Cardiac muscle cell (in vitro differentiated cells and primary cell): ENCODE results near the gene FOXF2. TPM values are rescaled to one million over a fixed set of nuclear protein-coding genes. Genes with fewer than 3 reads are reported as not detected.

Experiments used
- DNase-seq, 2 donors: peaks; one replicate each; pipeline versions ENCODE4 v3.0.0 to v3.0.0-alpha.2; 2010 to 2017; ENCODE audit warnings: low read depth in 1 of 2, low spot score in 1 of 2
- H3K27ac ChIP-seq: fragments of 200-600 bp; sonication (generic); 2 replicates; pipeline ENCODE4 v1.5.1; 2016
- H3K27me3 ChIP-seq: fragments of 200-600 bp; sonication (generic); 2 replicates; pipeline ENCODE4 v1.6.0; 2016; ENCODE audit warnings: control low read depth
- H3K36me3 ChIP-seq: fragments of 200-600 bp; sonication (generic); 2 replicates; pipeline ENCODE4 v1.5.1; 2016; ENCODE audit warnings: control low read depth
- H3K4me1 ChIP-seq: fragments of 200-600 bp; sonication (generic); 2 replicates; pipeline ENCODE4 v1.8.1; 2017; ENCODE audit warnings: low read depth, mild to moderate bottlenecking, mixed run types
- H3K4me3 ChIP-seq: fragments of 200-600 bp; sonication (generic); 2 replicates; pipeline ENCODE4 v1.5.1; 2016; ENCODE audit warnings: mild to moderate bottlenecking
- H3K9me3 ChIP-seq: fragments of 200-600 bp; sonication (generic); 2 replicates; pipeline ENCODE4 v1.5.1; 2017; ENCODE audit warnings: low read depth, mild to moderate bottlenecking, control low read depth
- polyA plus RNA-seq: library from polyadenylated mRNA; unstranded; fragments of >200 nt; fragmentation: Nextera tagmentation; extraction: Ambion mirVana; gene quantifications from 2 replicates; pipeline ENCODE4 v1.2.1, GENCODE V29; 2016
- total RNA-seq: library from RNA; depleted of rRNA; stranded (reverse); fragments of >200 nt; gene quantifications from 2 replicates; pipeline ENCODE4 v1.2.3, GENCODE V29; 2016
- TF ChIP-seq, protein P1 (sequence below): IDR thresholded peaks from 2 replicates; pipeline ENCODE4 v1.5.1; 2012; ENCODE audit warnings: low read depth, mild to moderate bottlenecking, low read length

FOXF2 gene
- total and polyA plus RNA-seq, 2 experiments from 2014 or later, result 0.09 to 0.16 TPM

DNA sequence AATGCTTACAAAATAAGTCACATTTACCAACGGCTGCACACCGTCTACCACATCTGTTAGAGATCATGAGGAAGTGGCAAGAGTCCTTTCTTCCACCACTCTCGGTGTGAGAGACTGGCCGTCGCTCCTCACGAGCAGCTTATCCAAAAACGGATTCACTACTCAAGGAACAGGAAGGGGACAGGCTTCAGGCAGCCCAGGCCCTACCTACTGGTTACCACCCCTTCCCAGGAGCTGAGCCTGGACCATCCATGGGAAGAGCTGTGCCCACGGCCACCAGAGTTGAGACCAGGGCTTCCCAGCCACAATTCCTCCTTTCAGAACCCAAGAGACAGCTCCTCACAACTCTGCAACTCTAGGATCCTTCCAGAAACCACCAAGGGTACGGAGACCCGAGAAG lies 37.0 kb downstream of the FOXF2 start:
- Histone ChIP-seq H3K27me3 (no peaks in the 10 kb centered on the region), H3K27ac (no peak overlapping the region), H3K4me3 (no peak overlapping the region), H3K4me1 (no peaks in the 10 kb centered on the region), H3K36me3 (no peaks in the 10 kb centered on the region), H3K9me3 (no peaks in the 10 kb centered on the region)
- TF ChIP-seq, protein P1, sequence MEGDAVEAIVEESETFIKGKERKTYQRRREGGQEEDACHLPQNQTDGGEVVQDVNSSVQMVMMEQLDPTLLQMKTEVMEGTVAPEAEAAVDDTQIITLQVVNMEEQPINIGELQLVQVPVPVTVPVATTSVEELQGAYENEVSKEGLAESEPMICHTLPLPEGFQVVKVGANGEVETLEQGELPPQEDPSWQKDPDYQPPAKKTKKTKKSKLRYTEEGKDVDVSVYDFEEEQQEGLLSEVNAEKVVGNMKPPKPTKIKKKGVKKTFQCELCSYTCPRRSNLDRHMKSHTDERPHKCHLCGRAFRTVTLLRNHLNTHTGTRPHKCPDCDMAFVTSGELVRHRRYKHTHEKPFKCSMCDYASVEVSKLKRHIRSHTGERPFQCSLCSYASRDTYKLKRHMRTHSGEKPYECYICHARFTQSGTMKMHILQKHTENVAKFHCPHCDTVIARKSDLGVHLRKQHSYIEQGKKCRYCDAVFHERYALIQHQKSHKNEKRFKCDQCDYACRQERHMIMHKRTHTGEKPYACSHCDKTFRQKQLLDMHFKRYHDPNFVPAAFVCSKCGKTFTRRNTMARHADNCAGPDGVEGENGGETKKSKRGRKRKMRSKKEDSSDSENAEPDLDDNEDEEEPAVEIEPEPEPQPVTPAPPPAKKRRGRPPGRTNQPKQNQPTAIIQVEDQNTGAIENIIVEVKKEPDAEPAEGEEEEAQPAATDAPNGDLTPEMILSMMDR, result no peak
- no peak for DNase-seq

GRCh38 chr6:1435806-1436205 lies 46.4 kb downstream of the FOXF2 start:
- no peak overlapping the region for H3K4me3 ChIP-seq
- no peak overlapping the region for H3K27ac ChIP-seq
- DNase-seq, result no peak
- no peaks in the 10 kb centered on the region for H3K36me3 ChIP-seq
- H3K4me1 ChIP-seq, result no peaks in the 10 kb centered on the region
- no peaks in the 10 kb centered on the region for H3K9me3 ChIP-seq
- TF ChIP-seq, protein P1, result no peak
- H3K27me3 ChIP-seq, result peaks cover 15% of the 10 kb centered on the region

GRCh38 chr6:1436334-1437306 lies 47.2 kb downstream of the FOXF2 start:
- TF ChIP-seq, protein P1, result peak; percentile 66
- no peaks in the 10 kb centered on the region for H3K4me1 ChIP-seq
- peak; percentile 76 to 81 for DNase-seq

DNA sequence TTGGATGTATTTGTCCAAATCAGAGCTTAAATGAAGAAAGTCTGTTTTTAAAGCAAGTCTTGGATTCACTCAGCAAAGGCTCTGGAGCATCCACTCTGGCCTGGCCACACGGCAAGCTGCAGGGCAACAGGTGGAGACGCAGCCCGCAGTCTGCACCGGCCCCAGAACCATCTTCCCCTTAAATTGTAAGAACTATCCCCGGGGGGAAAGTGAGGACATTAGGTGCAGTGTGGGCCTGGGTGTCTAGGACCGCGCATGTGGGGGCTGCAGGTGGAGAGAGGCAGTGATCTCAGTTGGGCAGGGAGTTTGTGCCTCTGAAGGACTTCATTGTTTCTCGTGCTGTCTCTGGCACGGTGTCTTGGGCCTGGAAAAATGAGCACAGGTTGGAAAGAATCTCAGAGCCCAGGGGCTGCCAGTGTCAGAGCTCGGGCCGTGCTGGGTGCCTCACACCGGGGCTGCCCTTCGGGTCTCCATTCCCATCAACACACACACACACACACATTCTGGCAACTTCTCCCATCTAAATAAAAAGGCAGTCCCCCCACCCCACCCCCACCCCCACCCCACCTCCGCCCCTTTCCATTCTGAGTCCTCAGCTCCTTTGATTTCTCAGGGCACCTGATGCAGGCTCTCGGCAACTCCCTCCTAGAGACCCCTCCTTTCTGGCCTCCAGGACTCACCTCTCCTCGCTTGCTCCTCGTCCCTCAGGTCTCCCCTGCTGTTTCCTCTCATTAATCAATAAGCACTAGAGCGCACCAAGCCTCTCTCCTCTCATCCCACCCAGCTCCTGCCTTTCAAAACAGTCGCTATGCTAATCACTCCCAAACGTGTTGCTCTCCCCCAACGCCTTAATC lies 48.4 kb downstream of the FOXF2 start:
- Histone ChIP-seq H3K36me3 (no peaks in the 10 kb centered on the region), H3K27me3 (peaks cover 15% of the 10 kb centered on the region), H3K4me1 (no peaks in the 10 kb centered on the region), H3K27ac (no peak overlapping the region), H3K4me3 (no peak overlapping the region), H3K9me3 (peaks cover 3% of the 10 kb centered on the region)
- DNase-seq, result no peak
- TF ChIP-seq, protein P1, result no peak

More at GRCh38 chr6:1436334-1437306, 47.2 kb downstream of the FOXF2 start:
- no peak overlapping the region for H3K27ac ChIP-seq
- H3K9me3 ChIP-seq, result no peaks in the 10 kb centered on the region
- H3K4me3 ChIP-seq, result no peak overlapping the region
- H3K36me3 ChIP-seq, result no peaks in the 10 kb centered on the region
- H3K27me3 ChIP-seq, result peaks cover 15% of the 10 kb centered on the region

GRCh38 chr6:1438471-1438881 lies 49.1 kb downstream of the FOXF2 start:
- Histone ChIP-seq H3K36me3 (no peaks in the 10 kb centered on the region), H3K4me3 (no peak overlapping the region), H3K27ac (no peak overlapping the region), H3K4me1 (no peaks in the 10 kb centered on the region), H3K27me3 (peaks cover 15% of the 10 kb centered on the region), H3K9me3 (peaks cover 4% of the 10 kb centered on the region)
- DNase-seq, result no peak
- TF ChIP-seq, protein P1, result no peak
